ENCODE data around the gene CALY.

Gene CALY

GRCh38 chr10:133361773-133362441 is 25.2 kb upstream of the CALY start:
- no peak for DNase-seq
- no peak overlapping the region for H4K91ac ChIP-seq (ENCODE audit: low read length)
- H2AK5ac ChIP-seq (ENCODE audit: low read length, severe bottlenecking), result no peak overlapping the region
- no peak overlapping the region for H3K4me2 ChIP-seq (ENCODE audit: low read length, poor library complexity, severe bottlenecking)
- no peak overlapping the region for H2AFZ ChIP-seq (ENCODE audit: low read depth, low read length)
- H2BK5ac ChIP-seq (ENCODE audit: low read depth, low read length, poor library complexity, severe bottlenecking), result no peak overlapping the region
- H3K9me3 ChIP-seq (ENCODE audit: control insufficient read depth, low read length), result no peaks in the 10 kb centered on the region
- H3K9ac ChIP-seq (ENCODE audit: low read length), result no peak overlapping the region
- H3K4ac ChIP-seq (ENCODE audit: low read depth in 1 of 2, low read length in 2 of 2), result no peak overlapping the region
- H3K4me3 ChIP-seq (ENCODE audit: insufficient read depth in 1 of 2, low read depth in 1 of 2, low read length in 2 of 2), result no peak overlapping the region
- no peak overlapping the region for H2BK15ac ChIP-seq (ENCODE audit: low read depth, poor library complexity, severe bottlenecking)
- H2BK12ac ChIP-seq (ENCODE audit: low read length in 2 of 2), result no peak overlapping the region
- peaks cover 47 to 50% of the 10 kb centered on the region in 2 experiments for H3K36me3 ChIP-seq (ENCODE audit: control insufficient read depth in 1 of 2, insufficient read depth in 2 of 2, low read depth in 1 of 2, low read length in 2 of 2)
- peaks cover 9% of the 10 kb centered on the region for H3K4me1 ChIP-seq (ENCODE audit: control insufficient read depth, insufficient read depth, low read depth, low read length)
- 91% methylated on average over 18 of the region's 18 CpGs for WGBS
- no peak overlapping the region for H3K18ac ChIP-seq (ENCODE audit: low read depth in 1 of 2, low read length in 2 of 2)
- H4K8ac ChIP-seq (ENCODE audit: low read length), result no peak overlapping the region
- H3K27me3 ChIP-seq (ENCODE audit: control insufficient read depth in 1 of 2, insufficient read depth in 1 of 2, low read length in 2 of 2), result no peaks in the 10 kb centered on the region
- H3K79me1 ChIP-seq (replicated peaks; ENCODE audit: low read length, poor library complexity, severe bottlenecking), result peaks cover 9% of the 10 kb centered on the region
- no peak overlapping the region for H2BK120ac ChIP-seq (ENCODE audit: low read depth, low read length)
- no peak overlapping the region for H3K27ac ChIP-seq (ENCODE audit: low read length, poor library complexity, severe bottlenecking)
- H3K14ac ChIP-seq (ENCODE audit: low read length in 2 of 2), result no peak overlapping the region
- H3K23ac ChIP-seq (ENCODE audit: low read length in 2 of 2), result no peak overlapping the region

- Histone ChIP-seq H3K18ac (ENCODE audit: low read depth in 1 of 2, low read length in 2 of 2) (no peak overlapping the region), H3K79me1 (replicated peaks; ENCODE audit: low read length, poor library complexity, severe bottlenecking) (peaks cover 11% of the 10 kb centered on the region), H3K4me1 (ENCODE audit: control insufficient read depth, insufficient read depth, low read depth, low read length) (peaks cover 16% of the 10 kb centered on the region), H2AFZ (ENCODE audit: low read depth, low read length) (no peak overlapping the region), H2AK5ac (ENCODE audit: low read length, severe bottlenecking) (no peak overlapping the region), H3K14ac (ENCODE audit: low read length in 2 of 2) (no peak overlapping the region), H4K91ac (ENCODE audit: low read length) (no peak overlapping the region), H3K4me3 (ENCODE audit: insufficient read depth in 1 of 2, low read depth in 1 of 2, low read length in 2 of 2) (no peak overlapping the region), H2BK5ac (ENCODE audit: low read depth, low read length, poor library complexity, severe bottlenecking) (no peak overlapping the region), H2BK120ac (ENCODE audit: low read depth, low read length) (no peak overlapping the region), H3K4ac (ENCODE audit: low read depth in 1 of 2, low read length in 2 of 2) (no peak overlapping the region), H3K9ac (ENCODE audit: low read length) (no peak overlapping the region), H3K27ac (ENCODE audit: low read length, poor library complexity, severe bottlenecking) (no peak overlapping the region), H3K9me3 (ENCODE audit: control insufficient read depth, low read length) (no peaks in the 10 kb centered on the region), H2BK15ac (ENCODE audit: low read depth, poor library complexity, severe bottlenecking) (no peak overlapping the region), H3K23ac (ENCODE audit: low read length in 2 of 2) (no peak overlapping the region), H3K27me3 (ENCODE audit: control insufficient read depth in 1 of 2, insufficient read depth in 1 of 2, low read length in 2 of 2) (peaks cover 0 to 7% of the 10 kb centered on the region in 2 experiments), H4K8ac (ENCODE audit: low read length) (no peak overlapping the region), H3K4me2 (ENCODE audit: low read length, poor library complexity, severe bottlenecking) (no peak overlapping the region), H3K36me3 (ENCODE audit: control insufficient read depth in 1 of 2, insufficient read depth in 2 of 2, low read depth in 1 of 2, low read length in 2 of 2) (peaks cover 42 to 43% of the 10 kb centered on the region in 2 experiments), H2BK12ac (ENCODE audit: low read length in 2 of 2) (no peak overlapping the region)
- DNase-seq, result no peak
- WGBS, result 95% methylated on average over 4 of the region's 5 CpGs
Measured at GRCh38 chr10:133361227-133361626, 24.5 kb upstream of the CALY start.

GRCh38 chr10:133359972-133360610 is 23.4 kb upstream of the CALY start:
- WGBS, result 96% methylated on average over 17 of the region's 17 CpGs
- no peak overlapping the region for H3K23ac ChIP-seq (ENCODE audit: low read length in 2 of 2)

GRCh38 chr10:133359554-133359971 is 22.9 kb upstream of the CALY start:
- H4K8ac ChIP-seq (ENCODE audit: low read length), result no peak overlapping the region
- no peak overlapping the region for H3K23ac ChIP-seq (ENCODE audit: low read length in 2 of 2)
- H3K79me1 ChIP-seq (replicated peaks; ENCODE audit: low read length, poor library complexity, severe bottlenecking), result peaks cover 16% of the 10 kb centered on the region
- H2AK5ac ChIP-seq (ENCODE audit: low read length, severe bottlenecking), result no peak overlapping the region
- peaks cover 21% of the 10 kb centered on the region for H3K4me1 ChIP-seq (ENCODE audit: control insufficient read depth, insufficient read depth, low read depth, low read length)
- H2BK12ac ChIP-seq (ENCODE audit: low read length in 2 of 2), result no peak overlapping the region
- H3K14ac ChIP-seq (ENCODE audit: low read length in 2 of 2), result no peak overlapping the region
- H3K9ac ChIP-seq (ENCODE audit: low read length), result no peak overlapping the region
- no peak overlapping the region for H2BK120ac ChIP-seq (ENCODE audit: low read depth, low read length)
- no peak overlapping the region for H2AFZ ChIP-seq (ENCODE audit: low read depth, low read length)
- H3K27me3 ChIP-seq (ENCODE audit: control insufficient read depth in 1 of 2, insufficient read depth in 1 of 2, low read length in 2 of 2), result peaks cover 0 to 8% of the 10 kb centered on the region in 2 experiments
- no peak for DNase-seq
- H4K91ac ChIP-seq (ENCODE audit: low read length), result no peak overlapping the region
- H3K4ac ChIP-seq (ENCODE audit: low read depth in 1 of 2, low read length in 2 of 2), result no peak overlapping the region
- H3K27ac ChIP-seq (ENCODE audit: low read length, poor library complexity, severe bottlenecking), result no peak overlapping the region
- H3K9me3 ChIP-seq (ENCODE audit: control insufficient read depth, low read length), result no peaks in the 10 kb centered on the region
- WGBS, result 82% methylated on average over 6 of the region's 6 CpGs
- H3K4me3 ChIP-seq (ENCODE audit: insufficient read depth in 1 of 2, low read depth in 1 of 2, low read length in 2 of 2), result no peak overlapping the region
- peaks cover 27 to 42% of the 10 kb centered on the region in 2 experiments for H3K36me3 ChIP-seq (ENCODE audit: control insufficient read depth in 1 of 2, insufficient read depth in 2 of 2, low read depth in 1 of 2, low read length in 2 of 2)
- no peak overlapping the region for H2BK15ac ChIP-seq (ENCODE audit: low read depth, poor library complexity, severe bottlenecking)
- H3K4me2 ChIP-seq (ENCODE audit: low read length, poor library complexity, severe bottlenecking), result no peak overlapping the region
- no peak overlapping the region for H2BK5ac ChIP-seq (ENCODE audit: low read depth, low read length, poor library complexity, severe bottlenecking)
- H3K18ac ChIP-seq (ENCODE audit: low read depth in 1 of 2, low read length in 2 of 2), result no peak overlapping the region

More at GRCh38 chr10:133359972-133360610, 23.4 kb upstream of the CALY start:
- Histone ChIP-seq H3K27me3 (ENCODE audit: control insufficient read depth in 1 of 2, insufficient read depth in 1 of 2, low read length in 2 of 2) (peaks cover 0 to 8% of the 10 kb centered on the region in 2 experiments), H3K9ac (ENCODE audit: low read length) (no peak overlapping the region), H3K18ac (ENCODE audit: low read depth in 1 of 2, low read length in 2 of 2) (no peak overlapping the region), H2AK5ac (ENCODE audit: low read length, severe bottlenecking) (no peak overlapping the region), H3K27ac (ENCODE audit: low read length, poor library complexity, severe bottlenecking) (no peak overlapping the region), H2AFZ (ENCODE audit: low read depth, low read length) (no peak overlapping the region), H3K4me2 (ENCODE audit: low read length, poor library complexity, severe bottlenecking) (no peak overlapping the region), H4K91ac (ENCODE audit: low read length) (no peak overlapping the region), H3K79me1 (replicated peaks; ENCODE audit: low read length, poor library complexity, severe bottlenecking) (peaks cover 16% of the 10 kb centered on the region), H3K9me3 (ENCODE audit: control insufficient read depth, low read length) (no peaks in the 10 kb centered on the region), H3K36me3 (ENCODE audit: control insufficient read depth in 1 of 2, insufficient read depth in 2 of 2, low read depth in 1 of 2, low read length in 2 of 2) (peaks cover 32 to 42% of the 10 kb centered on the region in 2 experiments), H2BK120ac (ENCODE audit: low read depth, low read length) (no peak overlapping the region), H3K4me1 (ENCODE audit: control insufficient read depth, insufficient read depth, low read depth, low read length) (peaks cover 21% of the 10 kb centered on the region), H3K14ac (ENCODE audit: low read length in 2 of 2) (no peak overlapping the region), H2BK5ac (ENCODE audit: low read depth, low read length, poor library complexity, severe bottlenecking) (no peak overlapping the region), H2BK12ac (ENCODE audit: low read length in 2 of 2) (no peak overlapping the region), H3K4ac (ENCODE audit: low read depth in 1 of 2, low read length in 2 of 2) (no peak overlapping the region), H3K4me3 (ENCODE audit: insufficient read depth in 1 of 2, low read depth in 1 of 2, low read length in 2 of 2) (no peak overlapping the region), H4K8ac (ENCODE audit: low read length) (no peak overlapping the region), H2BK15ac (ENCODE audit: low read depth, poor library complexity, severe bottlenecking) (no peak overlapping the region)
- DNase-seq, result no peak
